HG03175 (cell line): ENCODE data around the gene VAV2.
A peak's percentile ranks its signal among the peaks of the same experiment; 100 is the strongest.
"Not testable (repeated sequence)": the region's sequence is repeated elsewhere in the genome, so short reads cannot be mapped to it uniquely, and the experiment has no call there.

Experiments used
- ATAC-seq: cut with Tn5 transposase; IDR thresholded peaks from one replicate; pipeline ENCODE4 v1.9.1; 2021; ENCODE audit warnings: mild to moderate bottlenecking, moderate library complexity; ENCODE audit not compliant: unreplicated experiment

The VAV2 gene

DNA sequence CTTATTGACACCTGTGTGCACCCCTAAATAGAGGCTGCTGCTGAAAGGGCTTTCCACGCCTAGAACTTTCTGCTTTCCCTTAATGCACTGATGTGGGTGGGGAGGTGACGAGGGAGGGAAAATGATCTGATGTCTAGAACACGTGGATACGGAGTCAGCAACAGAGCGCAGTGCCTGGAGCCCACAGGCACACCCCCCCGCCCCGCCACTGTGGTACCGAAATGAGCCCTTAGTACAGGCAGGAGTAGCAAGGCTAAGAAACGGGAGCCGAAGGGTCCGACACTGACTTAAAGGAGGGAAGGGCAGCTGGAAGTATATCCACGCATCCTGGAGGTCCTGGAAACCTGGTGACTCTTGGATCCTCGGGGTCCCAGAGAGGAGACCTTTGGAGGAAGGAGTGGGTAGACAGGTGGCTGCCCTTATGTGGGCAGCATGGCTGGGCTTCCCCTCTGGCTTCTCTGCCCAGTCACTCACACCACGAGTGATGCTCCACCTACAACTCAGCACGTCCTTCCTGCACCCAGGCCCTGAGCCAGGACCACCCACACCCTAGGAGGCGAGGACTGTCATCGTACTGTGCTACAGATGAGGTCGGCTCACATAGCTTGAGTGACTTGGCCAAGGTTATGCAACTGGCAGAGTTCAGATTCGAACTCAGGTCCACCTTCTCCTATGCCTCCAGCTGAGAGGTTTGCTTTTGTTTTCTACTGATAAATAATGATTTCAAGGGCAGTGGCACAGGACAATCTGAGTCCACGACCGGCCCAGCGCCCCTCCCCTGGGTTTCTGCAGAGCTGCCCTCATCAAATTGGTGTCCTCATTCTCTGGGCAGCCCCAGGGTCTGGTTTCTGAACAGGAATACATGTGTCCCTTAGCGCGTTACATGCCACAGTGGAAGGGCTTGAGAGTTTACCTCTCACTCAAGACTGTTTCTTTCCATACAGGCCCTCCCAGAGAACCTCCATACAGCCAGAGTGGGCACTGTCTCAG, 4.7 kb upstream of the VAV2 start:
- no peak for ATAC-seq

DNA sequence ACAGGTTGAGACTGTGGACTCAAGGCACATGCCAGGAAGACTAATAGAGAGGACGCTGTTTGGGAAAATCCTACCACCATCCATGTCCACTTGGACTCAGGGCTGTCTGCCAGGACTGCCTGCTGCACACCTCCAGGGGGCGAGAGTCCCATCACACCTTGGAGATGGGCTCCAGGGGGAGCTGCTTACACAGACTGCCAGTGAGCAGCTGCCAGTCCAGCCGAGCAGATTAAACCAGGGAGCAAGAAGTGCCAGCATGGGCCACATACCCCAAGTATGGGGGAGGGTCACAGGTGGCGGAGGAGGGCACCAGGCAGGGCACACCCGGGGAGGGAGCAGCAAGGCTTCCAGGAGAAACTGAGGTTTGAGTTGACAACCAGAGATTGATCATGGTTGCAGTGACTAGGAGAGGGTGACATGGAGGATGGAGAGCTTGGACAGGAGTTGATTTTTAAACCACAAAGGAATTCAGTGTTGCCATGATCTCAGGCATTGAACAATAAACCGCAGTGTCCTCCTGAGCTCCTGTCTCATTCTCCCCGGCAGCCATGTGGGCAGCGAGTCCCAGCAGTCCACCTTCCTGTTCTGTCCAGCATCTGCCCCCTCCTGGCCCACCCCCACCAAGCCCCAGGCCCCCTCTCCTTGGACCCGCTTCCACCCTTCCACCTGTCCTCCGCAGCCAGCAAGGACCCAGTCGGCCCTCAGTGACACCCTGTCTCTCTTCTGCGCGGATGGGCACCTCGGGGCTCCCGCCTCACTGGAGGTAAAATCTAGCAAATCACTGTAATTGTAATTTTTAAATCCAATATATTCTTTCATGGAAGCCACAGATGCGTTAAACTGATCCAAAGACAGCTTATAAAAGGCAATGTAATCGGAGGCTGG, 3.1 kb upstream of the VAV2 start:
- ATAC-seq: no peak

DNA sequence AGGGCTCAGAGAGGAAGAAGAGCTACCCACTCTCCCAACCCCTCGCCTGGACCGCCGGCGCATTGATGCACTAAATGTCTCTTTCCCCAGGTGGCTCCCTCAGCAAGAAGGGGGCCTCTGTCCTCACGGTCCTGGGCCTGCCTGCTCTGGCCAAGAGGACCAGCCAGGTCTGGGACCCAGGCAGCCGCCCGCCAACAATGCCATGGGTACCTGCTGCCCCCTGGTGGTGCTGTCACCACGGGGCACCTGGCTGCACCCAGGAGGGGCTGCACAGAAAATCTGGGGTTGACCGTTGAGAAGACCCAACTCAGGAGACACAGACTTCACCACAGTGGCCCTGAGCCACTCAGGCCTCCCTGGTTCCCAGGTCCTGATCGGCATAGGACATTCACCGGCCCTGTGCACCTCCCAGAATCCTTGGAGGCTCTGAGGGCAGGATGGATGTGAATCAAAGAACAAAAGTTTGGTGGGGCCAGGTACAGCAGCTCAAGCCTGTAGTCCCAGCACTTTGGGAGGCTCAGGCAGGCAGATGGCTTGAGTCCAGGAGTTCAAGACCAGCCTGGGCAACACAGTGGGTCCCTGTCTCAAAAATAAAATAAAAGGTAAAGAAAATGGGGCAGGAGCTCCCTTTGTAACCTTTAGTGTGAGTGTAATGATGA, 2.4 kb upstream of the VAV2 start:
- ATAC-seq: peak; percentile 24

DNA sequence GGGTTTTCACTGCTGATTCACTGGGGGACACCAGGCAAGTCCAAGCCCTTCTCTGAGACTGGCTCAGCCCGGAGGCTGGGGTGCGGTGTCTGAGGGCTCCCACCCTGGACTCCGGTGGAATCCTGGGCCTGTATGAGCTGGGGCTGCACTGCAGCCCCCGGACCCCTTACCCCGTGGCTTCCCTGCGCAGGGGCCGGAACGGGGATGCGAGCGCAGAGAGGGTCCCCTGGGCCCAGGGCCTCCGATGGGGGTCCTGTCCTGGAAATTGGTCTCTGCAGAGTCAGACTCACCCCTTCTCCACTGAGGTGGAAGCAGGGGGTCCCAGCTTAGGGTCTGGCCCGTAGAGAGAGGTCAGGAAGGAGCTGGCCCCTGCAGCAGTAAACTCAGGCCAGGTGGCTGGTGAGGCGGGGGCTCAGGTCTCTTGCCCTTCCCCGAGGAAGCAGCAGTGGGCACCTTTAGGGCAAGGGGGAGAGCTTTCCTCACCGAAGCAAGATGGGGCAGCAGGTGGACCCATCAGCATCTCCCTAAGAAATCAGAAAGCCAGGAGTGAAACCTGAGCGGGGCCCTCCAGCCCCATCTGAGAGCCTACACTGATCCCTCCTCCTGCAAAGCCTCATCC, 1.6 kb upstream of the VAV2 start:
- ATAC-seq: no peak

DNA sequence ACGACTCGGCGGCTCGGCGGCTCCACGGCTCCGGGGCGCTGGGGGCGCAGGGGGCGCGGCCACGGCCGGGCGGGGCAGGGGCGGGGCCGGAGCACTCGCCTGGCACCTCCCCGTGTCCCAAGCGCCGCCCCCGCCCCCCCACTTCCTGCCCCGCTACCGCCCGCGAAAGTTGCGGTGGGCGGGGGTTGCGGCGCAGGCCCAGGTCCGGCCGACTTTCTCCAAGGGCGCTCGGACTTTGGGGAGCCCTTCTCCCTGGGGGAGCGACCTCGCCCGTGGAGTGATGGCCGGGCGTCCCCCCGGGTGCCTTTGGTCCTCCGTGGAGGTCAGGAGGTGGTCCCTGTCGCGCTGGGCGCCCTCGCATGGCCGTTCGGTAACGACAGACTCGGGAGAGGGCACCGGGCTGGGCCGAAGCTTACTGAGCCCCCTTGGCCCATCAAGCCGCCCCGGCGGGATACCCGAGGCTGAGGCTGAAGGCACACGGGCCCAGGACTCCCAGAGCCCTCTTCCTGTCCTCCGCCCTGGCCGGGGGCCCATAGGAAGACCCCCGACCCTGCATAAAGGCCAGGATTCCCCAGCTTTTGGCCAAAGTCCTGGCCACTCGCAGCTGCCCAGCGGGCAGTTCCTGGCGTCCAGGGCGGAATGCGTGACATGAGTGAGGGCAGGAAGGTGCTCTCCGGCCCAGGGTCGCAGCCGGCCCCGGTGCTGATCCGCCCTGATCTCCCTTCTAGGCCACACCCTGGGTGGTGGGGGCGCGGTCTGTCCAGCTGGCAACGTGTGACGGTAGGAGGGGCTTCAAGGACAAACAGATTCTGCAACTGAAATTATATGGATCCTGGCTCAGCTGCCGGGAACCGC, 883 bp upstream of the VAV2 start:
- ATAC-seq: peak; percentile 54

DNA sequence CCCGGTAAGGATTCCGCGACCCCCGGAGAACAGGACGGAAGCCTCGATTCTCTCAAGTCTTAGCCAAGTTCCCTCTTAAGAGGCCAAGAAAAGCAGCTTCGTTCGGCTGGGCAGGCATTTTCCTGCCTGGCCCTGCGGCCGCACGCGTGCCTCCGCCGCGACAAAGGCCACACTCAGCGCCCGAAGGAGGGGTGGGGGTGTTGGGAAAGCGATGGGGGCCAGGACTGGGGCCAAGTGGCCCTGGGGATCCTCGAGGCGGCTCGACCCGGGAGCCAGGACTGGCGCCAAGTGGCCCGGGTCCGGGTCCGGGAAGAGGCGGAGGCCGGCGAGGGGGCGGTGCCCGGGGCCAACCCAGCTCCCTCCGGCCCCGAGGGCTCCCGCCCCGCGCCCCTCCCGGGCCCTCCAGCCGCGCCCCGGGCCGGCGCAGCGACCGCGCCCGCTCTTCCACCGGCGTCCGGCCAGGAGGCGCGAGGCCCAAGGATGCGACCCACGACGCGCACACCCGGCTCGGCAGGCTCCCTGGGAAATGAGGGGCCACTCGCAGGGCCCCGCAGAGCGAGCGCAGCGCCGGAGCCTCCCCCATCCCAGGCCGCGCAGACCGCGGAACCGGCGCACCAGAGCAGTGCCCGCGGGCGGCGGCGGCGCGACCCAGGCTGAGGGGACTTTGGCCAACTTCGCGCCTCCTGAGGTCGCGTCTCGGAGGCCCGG, 756 bp downstream of the VAV2 start:
- ATAC-seq: no peak

DNA sequence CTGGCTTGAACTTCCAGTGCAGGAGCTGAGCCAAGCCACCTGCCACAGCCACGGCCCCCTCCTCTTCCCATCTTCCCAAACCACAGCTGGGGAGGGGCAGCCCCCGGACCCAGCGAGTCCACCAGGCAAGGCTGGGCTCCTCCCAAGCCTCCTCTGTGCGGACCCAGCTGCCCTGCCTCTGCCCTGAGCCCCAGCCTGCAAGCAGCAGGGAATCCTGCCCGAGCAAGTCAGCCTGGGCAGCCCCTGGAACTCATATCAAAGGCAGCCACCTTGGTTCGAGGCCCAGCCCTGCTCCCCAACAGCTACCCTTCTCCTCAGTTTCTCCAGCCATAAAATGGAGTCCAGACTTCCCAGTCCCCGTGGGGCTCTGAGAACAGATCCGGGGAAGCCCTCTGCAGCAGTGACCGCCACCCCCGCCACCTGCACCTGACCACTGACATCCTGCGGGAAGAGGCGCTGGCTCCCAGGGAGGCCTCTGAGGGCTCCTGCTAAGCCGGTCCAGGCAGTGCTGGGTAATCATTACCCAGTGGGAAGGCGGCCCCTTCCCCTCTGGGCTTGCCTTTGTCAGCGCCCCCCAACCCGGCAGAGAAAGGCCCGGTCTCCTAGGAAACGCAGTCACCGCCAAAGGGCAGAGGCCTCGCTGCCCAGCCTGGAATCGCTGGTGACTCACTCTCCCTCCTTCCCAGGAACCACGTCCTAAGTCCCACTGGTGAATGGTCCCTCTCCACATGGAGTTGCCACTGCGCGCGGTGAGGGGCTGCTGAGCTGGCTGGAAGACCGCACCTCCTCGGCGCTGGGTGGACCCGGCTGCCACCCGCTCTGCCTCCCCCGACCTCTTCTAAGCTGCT, 1.5 kb downstream of the VAV2 start:
- ATAC-seq: no peak

DNA sequence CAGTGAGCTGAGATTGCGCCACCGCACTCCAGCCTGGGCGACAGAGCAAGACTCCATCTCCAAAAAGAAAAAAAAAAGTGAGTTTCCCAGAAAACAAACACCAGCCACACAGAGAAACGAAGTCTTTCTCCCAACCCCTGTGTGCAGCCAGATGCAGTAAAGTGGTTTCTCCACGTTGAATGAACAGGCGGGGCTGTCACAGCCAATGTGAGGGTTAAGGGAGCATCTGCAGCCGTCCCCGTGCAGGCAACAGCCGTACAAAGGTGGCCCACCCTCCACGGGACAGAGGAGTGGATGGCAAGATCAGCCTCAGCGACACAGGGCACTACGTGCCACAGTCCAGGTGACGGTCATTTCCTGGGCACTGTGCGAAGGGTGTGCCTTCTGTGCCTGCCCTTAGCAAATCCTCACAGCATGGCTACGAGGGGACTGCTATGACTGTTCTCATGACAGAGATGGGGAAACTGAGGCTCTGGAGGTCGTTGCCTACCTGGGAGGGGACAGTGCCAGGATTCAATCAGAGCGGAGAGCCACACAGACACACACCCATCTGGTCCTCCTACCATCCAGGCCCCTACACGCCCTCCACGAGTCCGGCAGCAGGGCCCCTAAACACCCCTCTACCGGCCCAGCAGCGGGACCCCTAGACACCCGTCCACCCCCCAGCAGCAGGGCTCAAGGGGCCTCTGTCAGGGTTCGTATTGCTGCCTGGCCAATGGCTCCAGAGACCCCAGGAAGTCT, 2.3 kb downstream of the VAV2 start:
- no peak for ATAC-seq

DNA sequence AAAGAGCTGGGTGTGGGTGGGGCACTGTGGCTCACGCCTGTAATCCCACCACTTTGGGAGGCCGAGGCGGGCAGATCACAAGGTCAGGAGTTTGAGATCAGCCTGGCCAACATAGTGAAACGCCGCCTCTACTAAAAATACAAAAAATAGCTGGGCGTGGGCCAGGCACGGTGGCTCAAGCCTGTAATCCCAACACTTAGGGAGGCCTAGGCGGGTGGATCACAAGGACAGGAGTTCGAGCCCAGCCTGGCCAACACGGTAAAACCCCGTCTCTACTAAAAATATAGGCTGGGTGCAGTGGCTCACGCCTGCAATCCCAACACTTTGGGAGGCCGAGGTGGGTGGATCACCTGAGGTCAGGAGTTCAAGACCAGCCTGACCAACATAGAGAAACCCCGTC, 3.4 kb downstream of the VAV2 start:
- ATAC-seq: not testable (repeated sequence)

DNA sequence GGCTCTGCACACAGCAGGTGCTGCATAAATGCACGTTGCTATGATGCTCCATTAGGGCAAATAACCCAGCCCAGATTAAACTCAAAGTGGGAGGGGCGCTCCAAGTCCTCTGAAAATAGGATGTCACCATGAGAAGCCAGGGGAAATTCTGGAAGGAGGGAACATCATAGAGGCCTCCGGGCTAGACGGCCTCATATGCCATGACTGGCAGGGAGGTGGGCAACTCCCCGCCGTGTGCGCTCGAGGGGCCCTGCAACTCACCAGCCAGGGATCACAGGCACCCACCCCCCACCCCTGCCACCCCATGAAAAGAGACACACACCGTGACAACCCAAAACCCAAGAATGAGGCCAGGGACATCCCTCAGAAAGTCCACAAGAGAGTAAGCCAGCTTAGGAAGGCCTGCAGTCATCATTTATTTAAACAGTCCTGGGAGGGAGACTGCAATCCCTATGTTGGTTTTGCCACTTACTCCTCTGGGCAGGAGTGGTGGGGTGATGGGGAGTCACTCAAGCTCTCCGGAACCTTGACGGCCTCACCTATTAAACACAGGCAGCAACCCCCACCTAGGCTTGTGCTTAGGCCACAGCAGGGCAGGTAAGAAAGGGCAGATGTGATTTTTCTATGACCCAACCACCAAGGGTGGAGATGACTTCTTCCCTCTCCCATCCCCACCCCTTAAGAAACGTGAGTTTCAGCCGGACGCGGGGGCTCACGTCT, 4.0 kb downstream of the VAV2 start:
- no peak for ATAC-seq

DNA sequence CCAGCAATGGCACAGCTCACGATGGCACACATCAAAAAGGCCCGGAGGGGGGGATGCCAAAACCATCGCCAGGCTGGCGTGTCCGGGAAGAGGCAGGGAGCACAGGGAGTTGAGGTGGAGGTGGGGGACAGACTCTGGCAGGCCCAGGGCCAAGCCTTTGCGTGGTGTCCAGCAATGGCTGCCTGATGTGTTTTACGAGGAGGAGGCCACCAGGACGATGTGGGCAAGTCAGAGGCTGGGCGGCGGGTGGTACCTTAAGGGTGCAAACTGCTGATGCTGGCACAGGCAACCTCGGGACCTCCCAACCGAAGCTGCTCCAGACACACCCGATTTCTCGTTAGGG, 4.7 kb downstream of the VAV2 start:
- no peak for ATAC-seq

DNA sequence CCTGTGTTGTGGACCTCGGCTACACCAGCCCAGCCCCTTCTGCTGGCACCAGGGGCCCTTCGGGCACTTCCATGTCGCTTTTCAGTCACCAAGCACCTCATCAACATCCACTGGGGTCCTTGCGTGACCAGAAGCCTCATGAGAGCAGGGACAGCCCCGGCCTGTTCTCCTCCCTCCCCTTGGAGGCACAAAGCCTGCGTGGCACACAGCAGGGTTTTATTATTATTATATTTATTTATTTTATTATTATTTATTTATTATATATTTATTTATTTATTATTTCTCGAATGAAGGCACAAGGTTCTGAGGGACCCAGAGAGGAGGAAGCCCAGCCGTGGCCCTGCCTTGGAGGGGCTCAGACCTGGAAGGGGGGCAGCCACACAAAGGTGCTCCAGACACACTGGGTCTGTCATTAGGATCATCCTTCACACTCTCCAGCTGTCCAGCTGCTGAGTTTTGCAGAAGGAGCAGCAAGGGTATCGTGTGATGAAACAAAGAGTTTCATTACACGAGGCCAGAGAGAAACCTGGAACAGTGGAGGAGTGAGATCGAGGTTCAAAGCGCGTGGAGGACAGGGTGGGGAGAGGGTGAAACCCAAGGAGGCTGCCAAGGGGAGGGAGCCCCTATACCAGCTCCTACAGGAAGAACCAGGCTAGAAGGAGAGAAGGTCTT, 5.2 kb downstream of the VAV2 start:
- no peak for ATAC-seq

DNA sequence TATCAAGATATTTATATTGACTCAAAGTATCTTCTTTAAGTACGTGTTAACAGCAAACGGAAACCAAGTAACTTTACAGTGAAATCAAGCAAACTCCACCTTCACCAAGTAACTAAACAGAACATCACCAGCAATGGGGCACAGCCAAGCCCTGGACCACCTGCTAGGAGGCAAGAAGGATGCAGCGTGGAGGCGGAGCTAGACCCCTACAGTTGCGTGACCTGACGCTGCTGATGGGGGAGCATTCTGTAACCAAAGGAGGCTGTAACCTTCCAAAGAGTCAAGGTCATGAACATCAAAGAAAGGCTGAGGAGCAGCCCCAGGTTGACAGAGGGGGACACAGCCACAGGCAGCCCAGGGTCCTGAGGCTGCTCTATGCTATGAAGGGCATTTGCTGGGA, 6.1 kb downstream of the VAV2 start:
- ATAC-seq: no peak

DNA sequence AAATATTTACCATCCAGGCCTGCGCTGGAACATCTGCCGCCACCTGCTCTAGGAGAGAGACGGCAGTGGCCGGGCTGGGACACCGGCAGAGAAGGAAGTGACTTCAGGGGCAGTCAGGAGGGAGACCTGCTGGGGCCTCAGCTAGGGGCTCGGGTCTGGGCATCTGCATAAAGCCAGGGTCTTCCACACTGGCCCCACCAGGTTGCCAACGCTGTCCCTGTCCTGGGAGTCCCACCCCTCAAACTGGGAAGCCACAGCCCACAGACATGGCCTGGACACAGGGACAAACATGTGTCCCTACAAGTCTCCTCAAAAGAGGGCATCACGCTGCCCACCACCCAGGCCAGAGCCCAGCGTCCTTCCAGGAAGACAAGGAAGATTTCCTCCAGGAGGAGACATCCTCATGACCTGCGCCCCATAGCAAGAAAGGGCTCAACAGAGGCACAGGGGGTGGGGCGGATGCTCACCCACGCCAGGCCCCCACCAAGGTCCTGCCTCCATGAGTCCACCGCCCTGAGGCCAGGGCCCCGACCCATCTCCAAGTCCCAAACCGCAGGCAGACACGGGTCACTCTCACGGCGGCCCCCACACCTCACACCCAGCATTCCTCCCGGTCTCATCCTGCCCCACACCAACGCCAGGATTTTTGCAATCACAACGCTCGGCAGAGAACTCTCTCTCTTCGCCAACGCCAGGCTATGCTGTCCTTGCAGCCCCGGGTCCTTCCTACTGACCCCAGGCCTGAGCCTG, 9.0 kb downstream of the VAV2 start:
- ATAC-seq: no peak

DNA sequence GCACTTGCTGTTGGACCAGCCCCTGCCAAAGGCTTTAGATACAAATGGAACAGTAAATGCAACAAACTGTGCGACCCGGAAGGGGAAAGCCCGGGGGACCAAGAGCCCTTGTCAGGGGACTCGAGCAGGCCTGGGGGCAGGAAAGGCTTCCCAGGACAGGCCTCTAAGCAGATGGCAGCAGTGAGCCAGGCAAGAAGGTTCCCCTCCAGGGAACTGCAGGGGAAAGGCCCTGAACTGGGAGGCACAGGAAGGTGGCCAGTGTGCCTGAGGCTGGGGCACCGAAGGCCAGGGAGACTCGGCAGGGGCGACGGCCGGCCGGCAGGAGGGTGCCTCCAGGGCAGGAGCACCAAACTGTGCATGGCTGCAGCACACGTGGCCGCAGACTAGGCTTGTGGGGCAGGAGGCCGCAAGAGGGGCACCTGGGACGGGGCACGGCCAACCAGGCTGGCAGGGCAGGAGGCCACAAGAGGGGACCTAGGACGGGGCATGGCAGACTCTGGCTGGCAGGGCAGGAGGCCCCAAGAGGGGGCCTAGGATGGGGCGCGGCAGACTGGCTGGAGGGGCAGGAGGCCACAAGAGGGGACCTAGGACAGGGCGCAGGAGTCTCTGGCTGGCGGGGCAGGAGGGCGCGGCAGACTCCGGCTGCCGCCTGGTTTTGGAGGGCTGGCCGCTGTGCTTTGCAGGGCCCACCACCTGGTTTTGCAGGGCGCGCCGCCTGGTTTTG, 10.0 kb downstream of the VAV2 start:
- no peak for ATAC-seq
